ENCODE results near the gene RERG.
"Not testable (repeated sequence)": the region's sequence is repeated elsewhere in the genome, so short reads cannot be mapped to it uniquely, and the experiment has no call there.

DNA sequence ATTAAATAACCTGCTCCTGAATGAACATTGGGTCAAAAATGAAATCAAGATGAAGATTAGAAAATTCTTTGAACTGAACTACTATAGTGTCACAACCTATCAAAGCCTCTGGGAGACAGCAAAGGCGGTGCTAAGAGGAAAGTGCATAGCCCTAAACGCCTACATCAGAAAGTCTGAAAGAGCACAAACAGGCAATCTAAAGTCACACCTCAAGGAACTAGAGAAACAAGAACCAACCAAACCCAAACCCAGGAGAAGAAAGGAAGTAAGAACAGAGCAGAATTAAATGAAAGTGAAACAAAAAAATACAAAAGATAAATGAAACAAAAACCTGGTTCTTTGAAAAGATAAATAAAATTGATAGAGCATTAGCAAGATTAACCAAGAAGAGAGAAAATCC, 143.5 kb downstream of the RERG start:
- TF ChIP-seq, protein P1, sequence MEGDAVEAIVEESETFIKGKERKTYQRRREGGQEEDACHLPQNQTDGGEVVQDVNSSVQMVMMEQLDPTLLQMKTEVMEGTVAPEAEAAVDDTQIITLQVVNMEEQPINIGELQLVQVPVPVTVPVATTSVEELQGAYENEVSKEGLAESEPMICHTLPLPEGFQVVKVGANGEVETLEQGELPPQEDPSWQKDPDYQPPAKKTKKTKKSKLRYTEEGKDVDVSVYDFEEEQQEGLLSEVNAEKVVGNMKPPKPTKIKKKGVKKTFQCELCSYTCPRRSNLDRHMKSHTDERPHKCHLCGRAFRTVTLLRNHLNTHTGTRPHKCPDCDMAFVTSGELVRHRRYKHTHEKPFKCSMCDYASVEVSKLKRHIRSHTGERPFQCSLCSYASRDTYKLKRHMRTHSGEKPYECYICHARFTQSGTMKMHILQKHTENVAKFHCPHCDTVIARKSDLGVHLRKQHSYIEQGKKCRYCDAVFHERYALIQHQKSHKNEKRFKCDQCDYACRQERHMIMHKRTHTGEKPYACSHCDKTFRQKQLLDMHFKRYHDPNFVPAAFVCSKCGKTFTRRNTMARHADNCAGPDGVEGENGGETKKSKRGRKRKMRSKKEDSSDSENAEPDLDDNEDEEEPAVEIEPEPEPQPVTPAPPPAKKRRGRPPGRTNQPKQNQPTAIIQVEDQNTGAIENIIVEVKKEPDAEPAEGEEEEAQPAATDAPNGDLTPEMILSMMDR (conservative IDR thresholded peaks at IDR 0.05 in 1 of 2, IDR thresholded peaks at IDR 0.05 in 1 of 2; ENCODE audit: extremely low read depth in 1 of 2, insufficient read depth in 1 of 2, low read depth in 1 of 2, low read length in 2 of 2), result not testable (repeated sequence)
- TF ChIP-seq EZH2 (IDR thresholded peaks at IDR 0.05; ENCODE audit: borderline replicate concordance, low read length), result not testable (repeated sequence)

All from mammary epithelial cell (primary cell).